Body of pancreas (tissue), 4 donors: ENCODE measurements around the gene MYORG. TPM values are rescaled to one million over a fixed set of nuclear protein-coding genes. Genes with fewer than 3 reads are reported as not detected.

Experiments used
- ATAC-seq: fragments of 150-250 bp; one replicate; pipeline ENCODE4 v1.9.1; 2016
- DNase-seq, 4 donors: peaks; one replicate each; pipeline ENCODE4 v3.0.0-alpha.2; 2019
- H3K27ac ChIP-seq, 4 donors: fragments of 200-600 bp; sonication (generic); 1 replicate in 3 of 4; 2 replicates in 1 of 4; pipeline versions ENCODE4 v1.5.1 to v1.6.1; 2016 to 2019; ENCODE audit warnings: mild to moderate bottlenecking in 1 of 4, mixed read lengths in 1 of 4, moderate library complexity in 1 of 4
- H3K27me3 ChIP-seq, 2 donors: fragments of 200-600 bp; sonication (generic); one replicate each; pipeline ENCODE4 v1.6.0; 2016; ENCODE audit warnings: mild to moderate bottlenecking in 1 of 2
- H3K36me3 ChIP-seq, 2 donors: fragments of 200-600 bp; sonication (generic); replicated peaks in 1 of 2; 2 replicates each; pipeline ENCODE4 v1.5.1; 2016; ENCODE audit warnings: low read depth in 2 of 2; ENCODE audit not compliant: insufficient read depth in 1 of 2
- H3K4me1 ChIP-seq: fragments of 200-600 bp; sonication (generic); one replicate; pipeline ENCODE4 v1.6.0; 2016
- H3K4me3 ChIP-seq, 2 donors: fragments of 200-600 bp; sonication (generic); 1 replicate in 1 of 2; 2 replicates in 1 of 2; pipeline ENCODE4 v1.5.1; 2016 to 2019
- H3K9me3 ChIP-seq, 3 donors: fragments of 200-600 bp; sonication (generic); 1 replicate in 2 of 3; 2 replicates in 1 of 3; pipeline ENCODE4 v1.5.1; 2016
- POLR2A ChIP-seq, 3 donors: fragments of 450-650 bp; IDR thresholded peaks; one replicate each; pipeline ENCODE4 v1.6.1; 2016; ENCODE audit warnings: antibody characterized with exemption in 3 of 3, mild to moderate bottlenecking in 2 of 3
- WGBS, 2 donors: methylation state at CpG; one replicate each; pipeline ENCODE4 v1.1.5; 2017; 5-methylcytosine and 5-hydroxymethylcytosine counted together
- intact Hi-C: fragments of 100-400 bp; cut with DNase I; formaldehyde crosslinking; loops from one replicate; pipeline ENCODE4 v1.15.1; 2023
- total RNA-seq, 2 donors: library from RNA; depleted of rRNA; stranded (reverse); fragments of >200 nt; gene quantifications; one replicate each; pipeline ENCODE4 v1.1.0, GENCODE V29; 2016
- TF ChIP-seq, protein P1 (sequence below), 7 experiments: fragments of 450-650 bp in 4 of 7; fragments of 200-600 bp in 3 of 7; sonication (generic) in 3 of 7; IDR thresholded peaks; one replicate each; pipeline ENCODE4 v1.5.1; 2016 to 2019; ENCODE audit warnings: antibody characterized with exemption in 7 of 7

The MYORG gene
- total RNA-seq, 2 donors from 2014 or later = 11.2 to 11.9 TPM

GRCh38 chr9:34375901-34376595 lies 650 bp downstream of the MYORG start:
- ATAC-seq = peak; percentile 15
- H3K9me3 ChIP-seq = no peaks in the 10 kb centered on the region
- WGBS, 2 donors = 2 to 22% methylated on average over 1 to 22 of the region's 22 CpGs
- intact Hi-C loops = no loop called here
- peak overlapping the region; percentile 39 to 43 for H3K4me3 ChIP-seq
- peaks cover 4 to 8% of the 10 kb centered on the region in 2 donors for H3K36me3 ChIP-seq
- peak; percentile 65 to 77 (median 76) for DNase-seq
- TF ChIP-seq, protein P1, sequence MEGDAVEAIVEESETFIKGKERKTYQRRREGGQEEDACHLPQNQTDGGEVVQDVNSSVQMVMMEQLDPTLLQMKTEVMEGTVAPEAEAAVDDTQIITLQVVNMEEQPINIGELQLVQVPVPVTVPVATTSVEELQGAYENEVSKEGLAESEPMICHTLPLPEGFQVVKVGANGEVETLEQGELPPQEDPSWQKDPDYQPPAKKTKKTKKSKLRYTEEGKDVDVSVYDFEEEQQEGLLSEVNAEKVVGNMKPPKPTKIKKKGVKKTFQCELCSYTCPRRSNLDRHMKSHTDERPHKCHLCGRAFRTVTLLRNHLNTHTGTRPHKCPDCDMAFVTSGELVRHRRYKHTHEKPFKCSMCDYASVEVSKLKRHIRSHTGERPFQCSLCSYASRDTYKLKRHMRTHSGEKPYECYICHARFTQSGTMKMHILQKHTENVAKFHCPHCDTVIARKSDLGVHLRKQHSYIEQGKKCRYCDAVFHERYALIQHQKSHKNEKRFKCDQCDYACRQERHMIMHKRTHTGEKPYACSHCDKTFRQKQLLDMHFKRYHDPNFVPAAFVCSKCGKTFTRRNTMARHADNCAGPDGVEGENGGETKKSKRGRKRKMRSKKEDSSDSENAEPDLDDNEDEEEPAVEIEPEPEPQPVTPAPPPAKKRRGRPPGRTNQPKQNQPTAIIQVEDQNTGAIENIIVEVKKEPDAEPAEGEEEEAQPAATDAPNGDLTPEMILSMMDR (IDR thresholded peaks at IDR 0.05) = peak in 5 of 7 experiments; percentile 10 to 48 (median 41)
- TF ChIP-seq POLR2A (IDR thresholded peaks at IDR 0.05) = no peak
- H3K27ac ChIP-seq = peak overlapping the region; percentile 80 to 90 (median 81)
- peaks cover 53% of the 10 kb centered on the region for H3K4me1 ChIP-seq
- no peaks in the 10 kb centered on the region for H3K27me3 ChIP-seq

- Histone ChIP-seq H3K27me3 (no peaks in the 10 kb centered on the region), H3K27ac (peak overlapping the region; percentile 80 to 90 (median 82)), H3K4me3 (no peak overlapping the region), H3K36me3 (peaks cover 9 to 12% of the 10 kb centered on the region in 2 donors), H3K4me1 (peaks cover 44% of the 10 kb centered on the region), H3K9me3 (no peaks in the 10 kb centered on the region)
- WGBS, 2 donors = 16 to 27% methylated on average over 5 of the region's 5 CpGs
- intact Hi-C loops = loop anchor here (5.0 kb wide), 1 partner anchor 38 kb away; no protein-coding TSS in a partner anchor
- DNase-seq (peak; percentile 77 to 93 (median 87)), ATAC-seq (peak; percentile 41)
- TF ChIP-seq POLR2A (IDR thresholded peaks at IDR 0.05) = peak; percentile 48 to 86 (median 69)
- TF ChIP-seq, protein P1 (IDR thresholded peaks at IDR 0.05) = peak in 4 of 7 experiments; percentile 25 to 31 (median 28)
Observed at GRCh38 chr9:34374905-34375552, 1.7 kb downstream of the MYORG start.

- no peaks in the 10 kb centered on the region for H3K9me3 ChIP-seq
- DNase-seq (no peak), ATAC-seq (no peak)
- TF ChIP-seq, protein P1 (IDR thresholded peaks at IDR 0.05) = no peak
- no peak for TF ChIP-seq POLR2A (IDR thresholded peaks at IDR 0.05)
- H3K27ac ChIP-seq = peak overlapping the region; percentile 65 to 90 (median 81)
- intact Hi-C loops = loop anchor here (5.0 kb wide), 1 partner anchor 37 kb away; no protein-coding TSS in a partner anchor
- peaks cover 9 to 16% of the 10 kb centered on the region in 2 donors for H3K36me3 ChIP-seq
- H3K27me3 ChIP-seq = no peaks in the 10 kb centered on the region
- peaks cover 37% of the 10 kb centered on the region for H3K4me1 ChIP-seq
- 28 to 49% methylated on average over 3 of the region's 3 CpGs for WGBS, 2 donors
- no peak overlapping the region for H3K4me3 ChIP-seq
Observed at GRCh38 chr9:34374339-34374738, 2.4 kb downstream of the MYORG start.

DNA sequence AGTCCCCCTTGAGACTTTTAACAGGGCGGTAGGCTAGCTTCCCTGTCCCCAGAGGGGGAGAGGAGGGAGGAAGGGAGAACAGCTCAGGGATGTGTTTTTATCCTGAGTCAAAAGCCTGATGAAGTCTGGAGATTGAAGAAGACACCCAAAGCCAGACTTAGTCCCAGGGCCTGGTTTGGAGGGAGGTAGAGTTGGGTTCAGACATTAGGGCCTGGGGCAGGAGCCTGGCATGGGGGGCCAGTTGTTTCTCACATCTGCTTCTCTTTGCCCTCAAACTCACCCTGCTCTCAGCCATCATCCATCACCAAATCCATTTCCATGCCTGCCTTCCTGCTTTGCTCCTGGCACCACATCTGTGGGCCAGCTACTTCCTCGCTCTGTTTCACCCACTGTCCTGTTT lies 2.9 kb downstream of the MYORG start:
- TF ChIP-seq, protein P1 (IDR thresholded peaks at IDR 0.05) = no peak
- no peak for TF ChIP-seq POLR2A (IDR thresholded peaks at IDR 0.05)

More for the DNA sequence above, 2.9 kb downstream of the MYORG start:
- intact Hi-C loops = loop anchor here (5.0 kb wide), 1 partner anchor 36 kb away; no protein-coding TSS in a partner anchor
- H3K27ac ChIP-seq = peak overlapping the region; percentile 65 to 90 (median 81)
- WGBS, 2 donors = 86 to 92% methylated on average over 1 to 2 of the region's 2 CpGs
- ATAC-seq (no peak), DNase-seq (no peak)
- H3K4me3 ChIP-seq = no peak overlapping the region
- H3K27me3 ChIP-seq = no peaks in the 10 kb centered on the region
- H3K9me3 ChIP-seq = no peaks in the 10 kb centered on the region
- H3K4me1 ChIP-seq = peaks cover 31% of the 10 kb centered on the region
- peaks cover 9 to 16% of the 10 kb centered on the region in 2 donors for H3K36me3 ChIP-seq
